Muscle of leg (tissue), 16 donors: ENCODE results near the gene MAP2K4. TPM values are rescaled to one million over a fixed set of nuclear protein-coding genes. Genes with fewer than 3 reads are reported as not detected.
"Not testable (repeated sequence)": the region's sequence is repeated elsewhere in the genome, so short reads cannot be mapped to it uniquely, and the experiment has no call there.

Source experiments
- DNase-seq: peaks from one replicate; pipeline ENCODE4 v3.0.0; 2013
- H3K27ac ChIP-seq: one replicate; pipeline ENCODE4 v1.5.1; 2013; ENCODE audit warnings: mild to moderate bottlenecking, low read length, control low read depth
- H3K27me3 ChIP-seq: one replicate; pipeline ENCODE4 v1.6.1; 2013; ENCODE audit warnings: low read length; ENCODE audit not compliant: control insufficient read depth, insufficient read depth
- H3K36me3 ChIP-seq: one replicate; pipeline ENCODE4 v1.6.1; 2013; ENCODE audit warnings: low read length; ENCODE audit not compliant: control insufficient read depth, insufficient read depth
- H3K4me1 ChIP-seq: one replicate; pipeline ENCODE4 v1.6.1; 2013; ENCODE audit warnings: low read length; ENCODE audit not compliant: control insufficient read depth, insufficient read depth
- H3K4me3 ChIP-seq: one replicate; pipeline ENCODE4 v1.5.1; 2013; ENCODE audit warnings: low read length, control low read depth
- H3K9me3 ChIP-seq: replicated peaks from 2 replicates; pipeline ENCODE4 v1.6.1; 2013; ENCODE audit warnings: low read depth, low read length; ENCODE audit not compliant: control insufficient read depth
- WGBS: methylation state at CpG from one replicate; pipeline ENCODE4 v1.1.5; 2013; ENCODE audit warnings: missing lambda C conversion rate; ENCODE audit not compliant: insufficient coverage; 5-methylcytosine and 5-hydroxymethylcytosine counted together
- long read RNA-seq, 11 donors: transcript quantifications; one replicate each; lab custom pipeline, GENCODE V29; 2026
- polyA plus RNA-seq, 8 donors: library from polyadenylated mRNA; unstranded; fragments of 120-200 nt; gene quantifications; one replicate each; pipeline versions ENCODE4 v1.2.1 to v1.2.3, GENCODE V29; 2013; ENCODE audit warnings: inconsistent platforms in 1 of 8, low replicate concordance in 1 of 8; ENCODE audit not compliant: insufficient read length in 8 of 8, insufficient read depth in 1 of 8
- total RNA-seq: library from RNA; stranded (reverse); fragments of 120-200 nt; gene quantifications from one replicate; pipeline ENCODE4 v1.2.4, GENCODE V29; 2013

The MAP2K4 gene
- 34.0 TPM for total RNA-seq
- 10 to 100 TPM; 17.6 to 23.3 (median 20.2) TPM for polyA plus RNA-seq
- long read RNA-seq, donor 1, partial matches to known transcripts = 0 of 2 reads
- long read RNA-seq, donor 1, other reads (novel, unspliced or antisense) = 0 of 2 reads
- long read RNA-seq, donor 2, partial matches to known transcripts = 0 of 2 reads
- long read RNA-seq, donor 2, other reads (novel, unspliced or antisense) = 0 of 2 reads
- long read RNA-seq, donor 3, partial matches to known transcripts = 0 of 3 reads
- long read RNA-seq, donor 3, other reads (novel, unspliced or antisense) = 0 of 3 reads
- long read RNA-seq, donor 4, transcript MAP2K4-201 (11 exons, 3,826 nt) = major isoform, 6 of 7 reads
- long read RNA-seq, donor 4, partial matches to known transcripts = 0 of 7 reads
- long read RNA-seq, donor 4, other reads (novel, unspliced or antisense) = 0 of 7 reads
- long read RNA-seq, donor 5, transcript MAP2K4-201 (11 exons, 3,826 nt) = major isoform, 13 of 15 reads
- long read RNA-seq, donor 5, partial matches to known transcripts = 0 of 15 reads
- long read RNA-seq, donor 5, other reads (novel, unspliced or antisense) = 0 of 15 reads
- long read RNA-seq, donor 6, transcript MAP2K4-201 (11 exons, 3,826 nt) = major isoform, 8 of 11 reads
- long read RNA-seq, donor 6, partial matches to known transcripts = 0 of 11 reads
- long read RNA-seq, donor 6, other reads (novel, unspliced or antisense) = 0 of 11 reads
- long read RNA-seq, donor 7, transcript MAP2K4-201 (11 exons, 3,826 nt) = major isoform, 6 of 7 reads
- long read RNA-seq, donor 7, partial matches to known transcripts = 0 of 7 reads
- long read RNA-seq, donor 7, other reads (novel, unspliced or antisense) = 0 of 7 reads
- long read RNA-seq, donor 8, partial matches to known transcripts = 0 of 5 reads
- long read RNA-seq, donor 8, other reads (novel, unspliced or antisense) = 0 of 5 reads
- long read RNA-seq, donor 9, partial matches to known transcripts = 0 of 6 reads
- long read RNA-seq, donor 9, other reads (novel, unspliced or antisense) = 0 of 6 reads
- long read RNA-seq, donor 10, transcript MAP2K4-201 (11 exons, 3,826 nt) = major isoform, 6 of 6 reads
- long read RNA-seq, donor 10, partial matches to known transcripts = 0 of 6 reads
- long read RNA-seq, donor 10, other reads (novel, unspliced or antisense) = 0 of 6 reads
- long read RNA-seq, donor 11, partial matches to known transcripts = 0 of 5 reads
- long read RNA-seq, donor 11, other reads (novel, unspliced or antisense) = 0 of 5 reads

DNA sequence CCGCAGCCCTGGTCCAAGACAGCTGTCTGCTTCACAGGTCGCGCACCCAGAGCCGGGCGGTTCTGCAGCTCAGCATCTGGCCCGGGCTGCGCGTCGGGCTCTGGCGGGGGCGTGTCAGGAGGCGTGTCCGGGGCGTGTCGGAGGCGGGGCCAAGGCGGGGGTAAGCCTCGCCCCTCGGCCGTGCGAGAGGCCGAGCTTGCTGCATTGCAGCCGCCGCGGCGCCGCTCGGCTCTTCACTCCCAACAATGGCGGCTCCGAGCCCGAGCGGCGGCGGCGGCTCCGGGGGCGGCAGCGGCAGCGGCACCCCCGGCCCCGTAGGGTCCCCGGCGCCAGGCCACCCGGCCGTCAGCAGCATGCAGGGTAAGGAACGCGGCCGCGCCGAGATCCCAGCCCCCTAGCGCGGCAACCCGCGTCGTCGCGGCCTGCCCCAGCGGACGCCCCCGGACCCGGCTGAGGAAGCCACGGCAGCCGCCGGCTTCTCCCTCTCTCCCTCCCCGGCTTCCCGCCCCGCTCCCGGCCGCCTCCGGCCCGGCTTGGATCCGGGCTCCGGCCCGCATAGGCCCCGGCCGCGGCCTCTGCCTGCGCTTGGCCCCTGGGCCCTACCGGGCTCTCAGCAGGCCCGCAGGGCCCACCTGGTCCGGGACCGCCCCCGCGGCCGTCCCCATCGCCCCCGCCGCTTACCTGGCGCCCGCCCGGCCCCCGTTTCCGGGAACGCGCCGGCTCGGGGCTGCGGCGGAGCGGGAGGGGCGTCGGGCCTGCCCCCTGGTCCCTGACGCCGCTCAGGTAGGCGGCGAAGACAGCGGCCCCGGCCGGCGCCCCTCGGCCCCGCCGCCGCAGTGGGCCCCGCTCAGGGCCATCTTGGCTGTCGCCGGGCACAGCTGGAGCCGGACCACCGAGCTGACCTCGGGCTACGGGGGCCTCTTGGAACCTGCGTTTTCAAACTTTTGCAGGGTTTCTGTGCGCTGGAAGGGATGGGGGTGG is at the start of gene MAP2K4:
Gene MAP2K4 (plus strand): TSS at position 236 of the 981 bp plus-strand sequence. CDS start 10 bp downstream, at position 246.
- WGBS = under 1% methylated on average over 123 of the region's 123 CpGs
- Histone ChIP-seq H3K27ac (peak within 1 kb of the TSS; percentile 35), H3K36me3 (no peaks in the 10 kb centered on the region), H3K27me3 (peaks cover 2% of the 10 kb centered on the region), H3K9me3 (no peaks in the 10 kb centered on the region), H3K4me1 (peaks cover 11% of the 10 kb centered on the region), H3K4me3 (peak within 1 kb of the TSS; percentile 64)
- DNase-seq = peak; percentile 95

- 99% methylated on average over 16 of the region's 19 CpGs for WGBS
- not testable (repeated sequence) for H3K4me3 ChIP-seq, H3K4me1 ChIP-seq, H3K27ac ChIP-seq, H3K27me3 ChIP-seq, H3K9me3 ChIP-seq, H3K36me3 ChIP-seq, DNase-seq
Measured at GRCh38 chr17:11972741-11973140, 47.9 kb upstream of the MAP2K4 start.

DNA sequence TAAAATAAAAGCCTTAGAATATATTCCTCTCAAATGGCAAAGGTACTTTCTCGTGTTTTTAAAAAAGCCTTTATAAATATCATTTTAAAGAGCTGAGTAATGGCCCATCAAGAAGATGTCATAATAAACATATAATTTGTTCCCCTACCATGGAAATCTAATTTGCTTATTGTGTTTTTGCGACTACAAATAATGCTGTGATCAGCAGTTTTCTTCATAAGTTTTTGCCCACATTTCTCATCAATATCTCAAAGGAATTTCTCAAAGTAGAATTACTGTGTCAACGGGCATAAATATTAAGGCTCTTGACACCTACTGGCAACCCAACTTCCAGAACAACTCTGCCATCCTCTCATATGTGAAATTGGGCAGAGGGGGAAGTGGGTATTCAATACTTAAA is 40.9 kb upstream of the MAP2K4 start:
- Histone ChIP-seq H3K27ac (no peak overlapping the region), H3K36me3 (peaks cover 32% of the 10 kb centered on the region), H3K4me1 (no peaks in the 10 kb centered on the region), H3K9me3 (no peaks in the 10 kb centered on the region), H3K27me3 (no peaks in the 10 kb centered on the region), H3K4me3 (no peak overlapping the region)
- WGBS = no CpG with 5 or more reads among the region's 3 CpGs
- DNase-seq = no peak

GRCh38 chr17:11980813-11981212 is 39.9 kb upstream of the MAP2K4 start:
- Histone ChIP-seq H3K27me3 (no peaks in the 10 kb centered on the region), H3K27ac (no peak overlapping the region), H3K9me3 (no peaks in the 10 kb centered on the region), H3K4me1 (no peaks in the 10 kb centered on the region), H3K36me3 (peaks cover 32% of the 10 kb centered on the region), H3K4me3 (no peak overlapping the region)
- WGBS = 33% methylated on average over 2 of the region's 2 CpGs
- DNase-seq = no peak

DNA sequence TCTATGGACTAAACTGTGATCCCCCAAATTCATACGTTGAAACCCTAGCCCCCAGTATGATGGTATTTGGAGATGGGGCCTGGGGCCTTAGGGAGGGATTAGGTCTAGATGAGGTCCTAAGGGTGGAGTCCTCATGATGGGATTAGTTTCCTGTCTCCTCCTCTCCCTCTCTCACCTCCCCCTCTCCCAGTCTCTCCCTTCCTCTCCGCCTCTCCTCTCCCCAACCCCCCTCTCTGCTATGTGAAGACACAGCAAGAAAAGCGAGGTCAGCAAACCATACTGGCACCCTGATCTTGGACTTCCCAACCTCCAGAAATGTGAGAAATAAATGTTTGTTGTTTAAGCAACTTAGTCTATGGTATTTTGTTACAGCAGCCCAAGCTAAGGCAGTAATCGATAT is 38.8 kb upstream of the MAP2K4 start:
- no peak for DNase-seq
- H3K27me3 ChIP-seq = no peaks in the 10 kb centered on the region
- H3K4me1 ChIP-seq = no peaks in the 10 kb centered on the region
- no CpG with 5 or more reads among the region's 4 CpGs for WGBS
- H3K4me3 ChIP-seq = no peak overlapping the region
- H3K27ac ChIP-seq = no peak overlapping the region
- H3K36me3 ChIP-seq = peaks cover 32% of the 10 kb centered on the region
- H3K9me3 ChIP-seq = no peaks in the 10 kb centered on the region

DNA sequence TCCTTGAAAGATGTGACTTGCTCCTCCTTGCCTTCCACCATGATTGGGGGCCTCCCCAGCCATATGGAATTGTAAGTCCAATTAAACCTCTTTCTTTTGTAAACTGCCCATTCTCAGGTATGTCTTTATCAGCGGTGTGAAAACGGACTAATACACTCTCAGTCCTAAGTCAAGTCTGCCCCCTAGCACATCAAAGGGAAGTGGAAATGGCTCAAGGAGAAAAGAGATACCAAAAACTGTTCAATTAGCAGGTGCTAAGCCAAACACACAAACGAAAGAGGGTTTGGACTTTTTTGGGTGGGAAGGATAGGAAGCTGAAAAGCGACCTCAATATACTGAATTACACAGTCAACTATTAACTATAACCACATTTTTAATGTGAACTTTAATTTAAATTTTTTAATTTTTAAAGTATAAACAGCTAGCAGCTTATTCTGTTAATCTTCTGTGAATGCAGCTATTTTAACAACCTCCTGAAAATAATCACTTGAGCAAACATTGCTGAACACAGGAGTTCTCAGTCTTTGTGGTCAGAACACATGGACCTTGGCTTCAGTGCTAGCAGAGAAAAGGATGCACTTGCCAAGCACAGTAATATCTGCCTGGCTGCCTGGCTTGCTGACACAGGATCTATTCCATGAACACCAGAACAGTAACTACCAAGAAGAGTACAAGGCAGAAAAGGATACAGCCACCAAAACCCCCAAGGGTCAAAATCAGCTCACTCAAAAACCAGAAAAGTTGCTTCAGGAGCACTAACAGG is 34.3 kb upstream of the MAP2K4 start:
- no CpG with 5 or more reads among the region's 4 CpGs for WGBS
- DNase-seq = peak; percentile 33
- no peak overlapping the region for H3K4me3 ChIP-seq
- no peaks in the 10 kb centered on the region for H3K4me1 ChIP-seq
- H3K27me3 ChIP-seq = no peaks in the 10 kb centered on the region
- peaks cover 32% of the 10 kb centered on the region for H3K36me3 ChIP-seq
- no peaks in the 10 kb centered on the region for H3K9me3 ChIP-seq
- H3K27ac ChIP-seq = no peak overlapping the region

GRCh38 chr17:11986942-11987329 is 33.7 kb upstream of the MAP2K4 start:
- no peaks in the 10 kb centered on the region for H3K27me3 ChIP-seq
- peak; percentile 69 for DNase-seq
- H3K4me1 ChIP-seq = no peaks in the 10 kb centered on the region
- no CpG with 5 or more reads among the region's 5 CpGs for WGBS
- peaks cover 33% of the 10 kb centered on the region for H3K36me3 ChIP-seq
- no peak overlapping the region for H3K4me3 ChIP-seq
- no peak overlapping the region for H3K27ac ChIP-seq
- H3K9me3 ChIP-seq = no peaks in the 10 kb centered on the region

- Histone ChIP-seq H3K27me3 (no peaks in the 10 kb centered on the region), H3K36me3 (peaks cover 29% of the 10 kb centered on the region), H3K9me3 (no peaks in the 10 kb centered on the region), H3K4me1 (no peaks in the 10 kb centered on the region), H3K4me3 (no peak overlapping the region), H3K27ac (no peak overlapping the region)
- WGBS = 90% methylated on average over 6 of the region's 7 CpGs
- no peak for DNase-seq
Measured at GRCh38 chr17:11990363-11990983, 30.2 kb upstream of the MAP2K4 start.
